ENCODE results near the gene WNT3.

WNT3 gene

DNA sequence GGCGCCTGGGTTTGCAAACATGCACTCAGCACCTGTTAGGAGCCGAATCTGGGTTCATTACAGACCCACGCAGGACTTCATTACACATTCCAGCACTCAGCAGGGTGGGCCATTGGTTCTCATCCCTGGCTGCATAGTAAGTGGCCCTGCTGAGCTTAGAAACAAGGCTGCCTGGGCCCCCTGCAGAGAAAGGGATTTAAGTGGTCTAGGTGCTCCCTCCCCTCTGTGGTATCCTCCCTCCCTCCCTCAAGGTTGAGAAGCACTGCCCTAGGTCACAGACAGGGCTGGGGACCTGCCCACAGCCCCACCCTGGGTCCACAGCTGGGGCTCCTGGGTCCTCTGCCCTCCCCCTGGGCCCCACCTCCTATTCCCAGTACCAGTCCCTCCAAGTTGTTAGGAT lies 28.3 kb downstream of the WNT3 start:
- no peaks in the 10 kb centered on the region for H3K4me1 Mint-ChIP-seq (ENCODE audit: low read depth)
- peaks cover 15% of the 10 kb centered on the region for H3K27me3 Mint-ChIP-seq
- no peaks in the 10 kb centered on the region for H3K36me3 Mint-ChIP-seq (ENCODE audit: low read depth)
- no peaks in the 10 kb centered on the region for H3K9me3 Mint-ChIP-seq
- no peak overlapping the region for H3K4me3 Mint-ChIP-seq
- no peak overlapping the region for H3K27ac Mint-ChIP-seq

DNA sequence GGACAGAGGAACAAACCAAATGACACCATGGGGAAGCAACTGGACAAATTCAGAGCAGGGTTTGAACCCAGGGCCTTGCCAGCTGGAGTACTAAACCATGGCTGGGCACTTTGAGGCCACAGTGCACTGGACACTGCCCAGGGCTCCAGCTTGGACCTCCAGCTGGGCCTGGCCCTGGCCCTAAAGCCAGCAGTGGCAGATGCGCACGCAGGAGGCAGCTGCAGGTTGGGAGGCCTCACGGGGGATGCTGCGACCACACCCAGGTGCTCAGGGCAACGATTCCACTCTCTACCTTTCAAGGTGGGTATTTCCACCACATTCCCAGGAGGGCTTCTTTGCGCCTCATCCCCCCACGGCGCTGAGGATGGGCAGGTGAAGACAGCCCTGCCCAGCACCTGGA lies 28.9 kb downstream of the WNT3 start:
- H3K36me3 Mint-ChIP-seq (ENCODE audit: low read depth): no peaks in the 10 kb centered on the region
- H3K4me3 Mint-ChIP-seq: no peak overlapping the region
- H3K27me3 Mint-ChIP-seq: peaks cover 15% of the 10 kb centered on the region
- H3K27ac Mint-ChIP-seq: no peak overlapping the region
- H3K4me1 Mint-ChIP-seq (ENCODE audit: low read depth): no peaks in the 10 kb centered on the region
- no peaks in the 10 kb centered on the region for H3K9me3 Mint-ChIP-seq

DNA sequence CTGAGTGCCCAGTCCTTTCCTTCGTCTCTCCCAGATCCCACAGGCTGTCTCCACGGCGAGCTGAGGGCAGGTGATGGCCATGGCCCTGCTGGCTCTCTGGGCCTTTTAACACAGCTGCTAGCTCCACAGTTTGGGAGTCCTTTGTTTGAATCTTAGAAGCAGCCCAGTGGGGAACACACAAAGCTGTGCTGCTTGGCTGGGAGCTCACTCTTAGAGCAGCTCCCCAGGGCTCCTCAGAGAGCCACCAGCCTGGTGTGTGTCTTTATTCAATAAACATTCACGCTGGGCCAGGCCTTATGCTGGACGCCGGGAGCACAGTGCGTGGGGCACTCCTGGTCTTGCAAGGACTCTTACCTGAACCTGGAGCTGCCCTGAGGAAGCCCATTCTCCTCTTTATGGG lies 29.7 kb downstream of the WNT3 start:
- no peaks in the 10 kb centered on the region for H3K4me1 Mint-ChIP-seq (ENCODE audit: low read depth)
- H3K27me3 Mint-ChIP-seq: peaks cover 12% of the 10 kb centered on the region
- H3K4me3 Mint-ChIP-seq: no peak overlapping the region
- H3K27ac Mint-ChIP-seq: no peak overlapping the region
- H3K9me3 Mint-ChIP-seq: no peaks in the 10 kb centered on the region
- H3K36me3 Mint-ChIP-seq (ENCODE audit: low read depth): no peaks in the 10 kb centered on the region

DNA sequence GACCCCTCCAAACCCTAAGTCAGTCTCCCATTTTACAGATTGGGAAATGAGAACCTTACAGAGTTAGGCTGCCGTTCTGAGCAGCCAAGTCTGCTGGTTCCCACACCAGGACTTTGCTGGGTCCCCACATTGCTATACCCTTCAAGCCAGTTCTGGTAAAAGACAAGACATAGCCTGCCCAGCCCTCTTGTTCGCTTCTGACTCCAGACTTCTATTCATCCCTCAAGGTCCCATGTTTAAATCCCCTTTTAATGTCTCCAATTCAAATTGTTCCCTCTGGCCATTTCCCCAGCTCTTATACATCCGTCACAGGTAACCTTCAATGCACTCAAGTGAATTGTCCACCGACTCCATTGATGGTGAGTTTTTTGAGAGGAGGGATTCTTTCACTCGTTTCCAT lies 30.2 kb downstream of the WNT3 start:
- H3K9me3 Mint-ChIP-seq: no peaks in the 10 kb centered on the region
- peaks cover 11% of the 10 kb centered on the region for H3K27me3 Mint-ChIP-seq
- H3K4me1 Mint-ChIP-seq (ENCODE audit: low read depth): no peaks in the 10 kb centered on the region
- H3K4me3 Mint-ChIP-seq: no peak overlapping the region
- H3K36me3 Mint-ChIP-seq (ENCODE audit: low read depth): no peaks in the 10 kb centered on the region
- H3K27ac Mint-ChIP-seq: no peak overlapping the region

DNA sequence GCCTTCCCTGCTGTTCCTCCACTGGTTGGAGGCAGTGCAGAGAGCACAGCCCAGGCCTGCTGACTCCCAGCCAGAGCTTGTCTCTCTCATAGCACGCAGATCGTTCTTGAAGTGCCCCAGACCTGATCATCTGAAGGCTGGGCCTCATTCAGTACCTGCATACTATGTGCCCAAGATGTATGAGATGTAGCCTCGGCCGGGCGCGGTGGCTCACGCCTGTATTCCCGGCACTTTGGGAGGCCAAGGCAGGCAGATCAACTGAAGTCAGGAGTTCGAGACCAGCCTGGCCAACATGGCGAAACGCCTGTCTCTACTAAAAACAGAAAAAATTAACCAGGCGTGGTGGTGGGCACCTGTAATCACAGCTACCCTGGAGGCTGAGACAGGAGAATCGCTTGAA lies 31.0 kb downstream of the WNT3 start:
- H3K9me3 Mint-ChIP-seq: no peaks in the 10 kb centered on the region
- H3K27me3 Mint-ChIP-seq: peaks cover 11% of the 10 kb centered on the region
- H3K27ac Mint-ChIP-seq: no peak overlapping the region
- H3K36me3 Mint-ChIP-seq (ENCODE audit: low read depth): no peaks in the 10 kb centered on the region
- H3K4me3 Mint-ChIP-seq: no peak overlapping the region
- H3K4me1 Mint-ChIP-seq (ENCODE audit: low read depth): no peaks in the 10 kb centered on the region

DNA sequence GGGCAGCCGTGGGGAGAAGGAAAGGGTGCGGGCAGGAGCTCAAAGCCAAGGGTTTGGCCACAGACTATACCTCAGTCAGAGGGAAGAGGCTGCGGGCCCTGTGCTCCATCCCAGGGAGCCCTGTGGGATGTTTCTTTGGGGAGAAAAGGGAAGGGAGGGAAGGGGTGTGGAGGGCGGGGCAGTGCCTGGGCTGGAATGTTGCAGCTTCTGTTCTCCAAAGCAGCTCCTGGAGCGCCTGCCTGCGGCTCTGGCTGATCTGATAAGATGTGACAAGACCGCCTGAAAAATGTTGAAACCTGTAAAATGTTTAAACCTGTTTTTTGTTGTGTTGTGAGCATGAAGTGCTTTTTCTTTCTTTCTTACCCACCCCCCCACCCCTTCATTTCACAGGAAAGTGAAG lies 32.8 kb downstream of the WNT3 start:
- Mint-ChIP-seq H3K36me3 (ENCODE audit: low read depth) (no peaks in the 10 kb centered on the region), H3K9me3 (no peaks in the 10 kb centered on the region), H3K4me1 (ENCODE audit: low read depth) (no peaks in the 10 kb centered on the region), H3K4me3 (no peak overlapping the region), H3K27me3 (peaks cover 3% of the 10 kb centered on the region), H3K27ac (no peak overlapping the region)

DNA sequence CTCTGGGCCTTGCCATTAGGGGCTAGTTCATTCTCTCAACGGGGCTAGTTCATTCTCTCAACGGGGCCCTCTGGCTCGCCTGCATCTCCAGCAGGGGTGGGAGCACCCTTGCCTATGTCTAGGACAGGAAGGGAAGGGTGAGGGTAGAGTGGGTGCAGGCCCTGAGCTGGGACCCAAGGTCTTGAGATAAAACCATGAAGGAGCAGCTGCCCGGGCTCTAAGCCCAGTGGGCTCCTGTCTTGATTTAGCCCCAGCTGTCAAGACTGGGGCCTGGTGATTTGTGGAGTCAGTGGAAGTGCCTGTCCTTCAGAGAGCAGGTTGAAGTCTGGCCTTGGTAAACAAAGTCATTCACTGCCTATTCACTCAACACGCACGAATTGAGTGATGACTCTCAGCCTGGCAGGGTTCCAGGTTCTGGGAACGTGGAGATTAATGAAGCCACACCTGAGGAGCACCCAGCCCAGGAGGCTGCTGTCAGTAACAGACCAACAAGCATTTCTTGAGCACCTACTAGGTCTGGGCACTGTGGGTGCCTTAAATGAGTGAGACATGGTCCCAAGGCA lies 35.4 kb downstream of the WNT3 start:
- Mint-ChIP-seq H3K4me1 (ENCODE audit: low read depth) (no peaks in the 10 kb centered on the region), H3K4me3 (no peak overlapping the region), H3K27me3 (peaks cover 3% of the 10 kb centered on the region), H3K9me3 (no peaks in the 10 kb centered on the region), H3K36me3 (ENCODE audit: low read depth) (no peaks in the 10 kb centered on the region), H3K27ac (no peak overlapping the region)

DNA sequence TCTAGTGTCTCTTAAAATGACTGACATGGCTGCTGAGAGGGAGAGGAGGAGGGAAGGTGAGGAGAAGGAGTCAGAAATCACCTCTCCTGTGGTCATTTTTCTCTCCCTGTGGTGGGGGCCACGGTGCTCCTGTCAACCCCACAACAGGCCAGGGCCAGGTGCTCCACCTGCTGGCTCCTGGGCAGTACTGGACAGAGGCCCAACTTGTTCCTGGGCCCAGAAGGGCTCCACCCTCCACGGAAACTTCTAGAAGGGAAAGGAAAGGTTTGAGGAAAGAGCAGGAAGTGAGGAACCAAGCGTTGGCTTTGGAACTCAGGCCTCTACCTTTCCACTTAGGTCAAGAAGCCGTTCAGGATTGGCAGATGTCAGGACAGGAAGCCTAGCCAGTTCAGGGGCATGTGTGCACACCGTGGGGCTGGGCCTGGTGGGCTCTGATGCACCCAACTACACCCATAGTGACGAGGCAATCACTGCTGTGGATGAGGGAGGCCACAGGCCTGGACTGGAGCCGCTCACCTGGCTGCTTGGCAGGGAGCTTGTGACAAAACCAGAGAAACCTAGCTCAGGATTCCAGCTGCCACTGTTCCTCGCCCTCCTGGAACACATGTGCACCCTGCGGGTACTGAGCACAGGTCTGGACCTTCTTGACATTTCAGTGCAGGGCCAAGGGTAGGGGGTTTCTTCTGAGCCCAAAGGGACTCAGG lies 36.1 kb downstream of the WNT3 start:
- Mint-ChIP-seq H3K4me1 (ENCODE audit: low read depth) (no peaks in the 10 kb centered on the region), H3K4me3 (no peak overlapping the region), H3K36me3 (ENCODE audit: low read depth) (no peaks in the 10 kb centered on the region), H3K9me3 (no peaks in the 10 kb centered on the region), H3K27ac (no peak overlapping the region), H3K27me3 (peaks cover 3% of the 10 kb centered on the region)

DNA sequence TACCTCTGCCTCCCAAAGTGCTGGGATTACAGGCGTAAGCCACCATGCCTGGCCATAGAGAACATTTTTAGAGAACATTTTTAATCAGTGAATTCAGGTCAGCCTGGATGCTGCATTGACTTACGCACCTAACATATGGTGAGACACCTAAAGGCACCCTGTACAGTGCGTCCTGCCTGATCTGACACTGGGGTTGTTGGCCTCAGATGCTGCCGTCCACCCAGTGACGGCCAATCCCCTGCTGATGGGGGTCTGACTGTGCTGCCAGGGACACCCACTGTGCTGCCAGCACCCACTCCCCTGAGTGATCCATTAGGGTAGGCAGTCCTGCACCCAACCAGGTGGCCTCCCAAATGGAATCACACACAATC lies 38.5 kb downstream of the WNT3 start:
- Mint-ChIP-seq H3K4me3 (no peak overlapping the region), H3K36me3 (ENCODE audit: low read depth) (no peaks in the 10 kb centered on the region), H3K27me3 (peaks cover 9% of the 10 kb centered on the region), H3K9me3 (no peaks in the 10 kb centered on the region), H3K4me1 (ENCODE audit: low read depth) (no peaks in the 10 kb centered on the region), H3K27ac (no peak overlapping the region)

DNA sequence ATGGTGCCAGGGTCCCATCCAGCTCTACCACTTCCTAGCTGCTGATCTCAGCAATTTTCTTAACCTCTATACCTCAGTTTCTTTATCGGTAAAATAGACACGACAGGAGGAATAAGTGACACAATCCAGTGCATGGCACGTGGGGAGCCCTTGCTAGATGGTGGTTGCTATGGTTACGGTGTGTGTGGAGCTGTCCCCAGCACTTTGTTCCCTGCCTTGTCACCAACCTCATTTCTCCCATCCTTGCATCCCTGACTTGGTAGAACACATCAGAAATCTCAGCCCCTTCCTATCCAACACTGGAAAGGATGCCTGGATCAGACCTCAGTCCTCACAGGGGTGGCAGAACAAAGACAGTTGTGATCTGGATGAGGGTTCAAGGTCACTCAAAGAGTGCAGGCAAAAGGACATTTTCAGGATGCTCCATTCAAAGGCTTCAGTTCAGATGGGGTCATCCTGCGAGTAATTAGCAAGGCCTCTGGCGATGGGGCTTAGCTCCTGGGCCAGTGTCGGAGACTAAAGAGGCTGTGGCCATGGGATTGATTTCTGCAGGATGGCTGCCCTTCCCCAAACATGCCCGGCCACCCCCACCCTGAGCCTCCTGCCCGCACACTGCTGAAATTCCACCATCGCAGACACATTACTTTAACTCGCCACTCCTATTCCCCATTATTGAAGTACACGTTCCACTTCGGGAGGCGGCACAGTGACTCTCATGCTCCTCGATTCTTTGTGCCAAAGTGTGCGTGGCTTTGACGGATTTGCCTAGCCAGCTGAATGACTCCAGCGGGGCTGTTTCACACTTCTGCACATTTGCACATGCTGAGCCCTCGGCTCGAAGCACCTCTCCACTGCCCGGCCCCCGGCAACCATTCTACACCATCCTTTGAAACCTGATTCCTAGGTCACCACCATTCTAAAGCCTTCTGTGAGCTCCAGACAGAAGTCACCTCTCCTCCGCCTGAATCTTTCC lies 40.3 kb downstream of the WNT3 start:
- H3K36me3 Mint-ChIP-seq (ENCODE audit: low read depth): no peaks in the 10 kb centered on the region
- no peak overlapping the region for H3K4me3 Mint-ChIP-seq
- H3K27ac Mint-ChIP-seq: no peak overlapping the region
- peaks cover 15% of the 10 kb centered on the region for H3K27me3 Mint-ChIP-seq
- H3K9me3 Mint-ChIP-seq: no peaks in the 10 kb centered on the region
- H3K4me1 Mint-ChIP-seq (ENCODE audit: low read depth): no peaks in the 10 kb centered on the region

DNA sequence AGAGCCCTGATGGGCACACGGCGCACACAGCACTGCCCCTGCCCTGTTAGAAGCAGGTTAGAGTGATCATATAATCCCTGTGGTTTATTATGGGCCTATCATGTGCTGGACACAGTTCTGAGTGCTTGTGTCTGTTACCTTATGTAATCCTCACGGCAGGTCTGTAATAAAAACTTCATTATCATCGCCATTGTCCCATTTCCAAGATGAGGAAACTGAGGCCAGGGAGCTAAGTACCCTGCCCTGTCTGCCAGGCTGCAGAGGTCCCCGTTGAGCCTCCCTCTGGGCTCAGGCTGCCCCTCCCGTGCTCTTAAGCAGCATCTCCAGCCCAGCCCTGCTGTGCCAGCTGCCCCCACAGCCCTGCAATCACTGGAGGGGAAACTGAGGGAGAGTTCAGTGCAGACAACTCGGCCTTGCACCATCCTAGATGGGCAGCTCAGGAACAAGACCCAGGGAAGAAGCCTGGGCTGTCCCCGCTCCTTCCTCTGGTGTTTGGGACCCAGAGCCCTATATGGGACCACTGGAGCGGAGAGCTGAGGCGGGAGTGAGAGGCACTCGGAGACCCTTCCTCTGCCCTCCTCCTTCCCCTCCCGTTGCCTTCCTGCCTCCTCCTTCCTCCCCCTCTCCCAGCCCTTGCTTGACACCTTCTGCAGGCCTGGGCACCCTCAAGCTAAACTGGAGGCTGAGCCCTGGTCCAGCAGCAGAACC lies 42.0 kb downstream of the WNT3 start:
- no peak overlapping the region for H3K4me3 Mint-ChIP-seq
- peaks cover 3% of the 10 kb centered on the region for H3K4me1 Mint-ChIP-seq (ENCODE audit: low read depth)
- H3K36me3 Mint-ChIP-seq (ENCODE audit: low read depth): no peaks in the 10 kb centered on the region
- H3K9me3 Mint-ChIP-seq: no peaks in the 10 kb centered on the region
- H3K27ac Mint-ChIP-seq: no peak overlapping the region
- H3K27me3 Mint-ChIP-seq: peaks cover 24% of the 10 kb centered on the region

DNA sequence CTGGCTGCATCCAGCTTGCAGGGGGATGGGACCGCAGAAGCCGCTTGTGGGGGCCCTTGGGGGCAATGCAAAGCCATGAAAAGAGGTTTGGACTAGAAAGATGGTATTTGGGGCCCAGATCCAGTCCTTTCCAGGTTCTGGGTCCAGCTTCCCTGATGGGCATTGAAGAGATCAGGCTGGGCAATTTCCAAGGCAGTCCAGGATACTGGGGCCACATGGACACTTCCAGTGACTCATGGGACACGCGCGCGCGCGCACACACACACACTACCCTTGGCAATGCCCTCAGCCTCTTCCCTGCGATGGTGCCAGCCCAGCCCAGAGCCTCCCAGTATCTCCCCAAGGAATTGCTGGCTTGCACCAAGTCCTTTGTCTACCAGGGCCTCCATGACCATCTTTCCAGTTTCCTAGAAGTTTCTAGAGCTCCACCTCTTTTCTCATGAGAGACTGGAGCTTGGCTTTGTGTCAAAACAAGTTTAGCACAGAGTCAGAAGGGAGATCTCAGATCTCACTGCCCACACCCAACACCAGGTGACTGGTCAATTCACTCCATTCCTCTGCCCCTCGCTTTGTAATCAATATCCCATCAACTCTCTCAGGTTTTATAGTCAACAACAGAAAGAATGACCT lies 44.3 kb downstream of the WNT3 start:
- Mint-ChIP-seq H3K27ac (no peak overlapping the region), H3K9me3 (no peaks in the 10 kb centered on the region), H3K27me3 (peaks cover 33% of the 10 kb centered on the region)

DNA sequence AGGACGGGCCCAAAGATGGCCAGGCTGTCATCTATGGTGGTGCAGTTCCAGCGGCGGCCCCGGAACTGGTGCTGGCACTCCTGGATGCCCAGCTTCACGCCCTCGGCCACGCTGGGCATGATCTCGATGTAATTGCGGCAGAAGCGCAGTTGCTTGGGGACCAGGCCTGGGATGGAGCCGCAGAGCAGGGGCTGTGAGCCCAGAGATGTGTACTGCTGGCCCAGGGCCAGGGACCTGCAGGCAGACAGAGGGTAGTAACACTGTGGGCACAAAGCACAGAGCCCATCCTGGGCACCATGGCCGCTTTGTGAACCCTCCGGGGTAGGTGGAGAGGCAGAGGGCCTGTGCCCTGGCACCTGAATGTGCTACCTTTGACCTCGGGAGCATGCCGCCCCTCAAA lies 44.8 kb downstream of the WNT3 start:
- Mint-ChIP-seq H3K27me3 (peaks cover 33% of the 10 kb centered on the region), H3K9me3 (no peaks in the 10 kb centered on the region), H3K36me3 (ENCODE audit: low read depth) (no peaks in the 10 kb centered on the region), H3K27ac (no peak overlapping the region), H3K4me3 (no peak overlapping the region), H3K4me1 (ENCODE audit: low read depth) (peaks cover 13% of the 10 kb centered on the region)

More for the DNA sequence above, 44.3 kb downstream of the WNT3 start:
- Mint-ChIP-seq H3K36me3 (ENCODE audit: low read depth) (no peaks in the 10 kb centered on the region), H3K4me1 (ENCODE audit: low read depth) (peaks cover 13% of the 10 kb centered on the region), H3K4me3 (no peak overlapping the region)

DNA sequence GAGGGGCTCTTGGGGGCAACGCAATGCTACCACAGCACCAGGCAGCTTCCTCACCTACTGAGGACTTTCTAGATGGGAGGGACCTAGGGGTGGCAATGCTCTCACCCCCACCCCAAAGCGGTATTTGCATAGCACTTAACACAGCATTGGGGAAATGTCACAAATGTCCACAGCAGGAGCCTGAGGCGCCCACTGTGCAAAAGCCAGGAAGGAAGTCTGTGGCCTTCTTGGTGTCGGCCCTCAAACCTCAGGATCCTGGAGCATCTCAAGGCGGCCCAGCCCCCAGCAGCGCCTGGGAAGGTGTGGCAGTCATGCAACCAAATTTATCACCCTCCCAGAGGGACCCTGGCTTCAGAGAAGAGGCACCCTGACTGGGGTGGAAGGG lies 45.3 kb downstream of the WNT3 start:
- peaks cover 13% of the 10 kb centered on the region for H3K4me1 Mint-ChIP-seq (ENCODE audit: low read depth)
- H3K36me3 Mint-ChIP-seq (ENCODE audit: low read depth): no peaks in the 10 kb centered on the region
- no peak overlapping the region for H3K4me3 Mint-ChIP-seq
- peaks cover 31% of the 10 kb centered on the region for H3K27me3 Mint-ChIP-seq
- H3K27ac Mint-ChIP-seq: no peak overlapping the region
- no peaks in the 10 kb centered on the region for H3K9me3 Mint-ChIP-seq
